HG03442 (cell line): Measurements from ENCODE around the gene RGS5.

Source experiments
- ATAC-seq: cut with Tn5 transposase; IDR thresholded peaks from one replicate; pipeline ENCODE4 v1.9.1; 2021; ENCODE audit warnings: mild to moderate bottlenecking, moderate library complexity; ENCODE audit not compliant: unreplicated experiment

The RGS5 gene

GRCh38 chr1:163147019-163147418 lies 55.7 kb downstream of the RGS5 start:
- ATAC-seq = no peak

- ATAC-seq = no peak
These were observed 57.3 kb downstream of the RGS5 start for GRCh38 chr1:163145435-163145834.

- ATAC-seq = no peak
These were observed 58.3 kb downstream of the RGS5 start for GRCh38 chr1:163144418-163144817.

DNA sequence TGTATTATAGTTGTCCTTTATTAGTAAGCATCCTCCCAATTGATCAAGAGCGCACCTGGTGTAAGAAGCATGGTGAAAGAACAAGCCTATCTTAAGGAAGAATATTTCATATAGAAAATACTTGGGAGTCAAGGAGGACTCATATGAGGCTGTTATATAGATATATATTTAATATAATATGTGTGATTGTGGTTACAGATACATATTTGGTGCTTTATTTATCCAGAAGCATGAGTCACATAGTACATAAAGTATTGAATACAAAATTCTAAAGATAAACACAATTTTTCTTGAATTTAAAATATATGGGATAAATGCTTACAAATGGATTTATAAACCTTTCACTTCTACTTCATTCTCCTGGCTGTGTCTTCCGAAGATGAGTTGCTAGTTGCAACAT lies 60.6 kb downstream of the RGS5 start:
- no peak for ATAC-seq

GRCh38 chr1:163141556-163141955 lies 61.2 kb downstream of the RGS5 start:
- ATAC-seq = no peak

DNA sequence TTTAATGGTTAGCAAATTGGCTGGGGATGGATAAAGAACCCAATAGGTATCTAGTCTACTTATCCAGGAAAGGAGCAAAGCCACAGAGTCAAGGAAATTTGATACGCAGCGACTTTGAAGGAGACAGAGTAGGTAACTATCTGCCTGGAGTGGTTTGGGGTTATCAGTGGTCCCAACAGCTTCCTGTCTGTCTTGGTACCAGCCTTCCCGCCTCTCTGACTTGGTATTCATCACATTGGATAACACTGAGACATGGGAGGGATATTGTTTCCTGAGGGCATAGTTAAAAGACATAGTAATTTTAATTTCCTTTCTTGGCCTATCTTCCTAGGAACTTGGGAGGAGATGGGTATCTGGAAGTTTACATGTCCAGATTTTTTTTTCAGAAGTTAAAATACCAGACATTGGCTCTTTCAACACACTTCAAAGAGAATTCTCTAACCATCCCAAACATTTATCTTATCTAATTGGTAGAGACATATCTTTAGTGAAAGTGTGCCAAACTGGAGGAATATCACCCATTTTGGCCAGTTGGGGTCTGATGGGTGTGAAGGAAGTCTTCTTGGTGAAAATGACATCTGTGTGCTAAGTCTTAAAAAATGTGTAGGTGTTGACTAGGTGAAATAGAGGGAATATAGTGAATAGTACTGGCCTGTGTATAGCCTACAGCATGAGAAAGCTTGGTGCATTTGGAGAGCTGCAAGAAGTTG lies 65.0 kb downstream of the RGS5 start:
- no peak for ATAC-seq

- no peak for ATAC-seq
These were observed 70.7 kb downstream of the RGS5 start for GRCh38 chr1:163131981-163132380.

DNA sequence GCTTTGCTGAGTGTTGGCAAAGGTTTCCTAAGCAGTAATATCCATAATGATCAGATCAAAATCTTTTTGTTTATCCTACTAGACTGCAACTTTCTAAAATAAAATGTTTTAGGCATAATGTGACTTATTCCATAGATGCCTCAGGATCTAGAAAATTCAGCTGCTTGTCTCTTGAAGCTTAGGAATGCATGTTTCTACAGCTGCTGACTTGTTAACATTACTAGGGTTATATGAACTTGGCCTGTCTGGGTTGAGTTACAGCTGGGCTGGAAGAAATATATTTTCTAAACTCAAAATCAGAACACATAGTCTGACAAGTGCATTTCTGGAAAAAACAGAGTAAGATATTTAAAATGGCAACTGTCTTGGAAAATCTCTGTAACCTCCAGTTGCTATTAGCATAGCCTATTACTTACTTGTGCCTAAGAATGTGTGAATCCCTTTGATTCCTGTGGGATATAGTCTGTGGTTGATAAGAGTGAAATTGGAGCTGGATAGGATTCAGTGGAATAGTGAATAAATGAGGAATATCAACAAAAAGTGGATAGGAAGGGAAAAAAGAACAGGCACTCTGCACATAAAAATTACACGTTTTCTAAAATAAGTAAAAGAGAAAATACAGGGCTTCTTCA lies 72.4 kb downstream of the RGS5 start:
- no peak for ATAC-seq

DNA sequence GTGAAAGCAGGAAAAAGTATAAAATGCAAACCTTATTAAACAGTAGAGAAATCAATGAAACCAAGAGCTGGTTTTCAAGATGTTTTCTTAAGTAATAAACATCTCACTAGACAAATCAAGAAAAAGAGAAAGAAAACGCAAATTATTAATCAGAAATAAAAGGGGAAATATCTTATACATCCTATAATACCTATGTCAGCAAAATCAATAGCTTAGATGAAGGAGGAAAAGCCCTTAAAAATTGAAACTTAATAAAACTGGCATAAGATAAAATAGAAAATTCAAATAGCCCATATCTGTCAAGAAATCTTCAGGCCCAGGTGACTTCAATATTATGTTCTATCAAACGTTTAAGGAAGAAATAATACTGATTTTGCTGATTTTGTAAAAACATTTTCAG lies 74.4 kb downstream of the RGS5 start:
- no peak for ATAC-seq

DNA sequence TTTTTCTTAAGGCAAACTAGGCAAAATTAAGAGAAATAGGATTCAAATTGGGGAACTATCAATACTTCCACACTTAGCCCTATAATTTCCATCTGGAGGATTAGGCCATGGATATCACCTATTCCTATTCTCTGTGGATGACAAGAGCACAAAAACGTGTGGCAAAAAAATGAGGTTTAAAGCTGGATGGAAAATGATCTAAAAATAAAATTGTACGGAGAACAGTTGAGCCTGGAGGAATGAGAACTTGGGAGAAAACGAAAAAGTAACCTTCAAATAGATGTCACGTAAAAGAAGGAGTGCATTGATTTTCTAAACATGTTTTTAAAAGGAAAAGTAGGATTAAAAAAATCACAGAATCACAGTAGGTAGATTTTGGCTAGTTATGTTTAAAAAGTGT lies 77.9 kb downstream of the RGS5 start:
- no peak for ATAC-seq

DNA sequence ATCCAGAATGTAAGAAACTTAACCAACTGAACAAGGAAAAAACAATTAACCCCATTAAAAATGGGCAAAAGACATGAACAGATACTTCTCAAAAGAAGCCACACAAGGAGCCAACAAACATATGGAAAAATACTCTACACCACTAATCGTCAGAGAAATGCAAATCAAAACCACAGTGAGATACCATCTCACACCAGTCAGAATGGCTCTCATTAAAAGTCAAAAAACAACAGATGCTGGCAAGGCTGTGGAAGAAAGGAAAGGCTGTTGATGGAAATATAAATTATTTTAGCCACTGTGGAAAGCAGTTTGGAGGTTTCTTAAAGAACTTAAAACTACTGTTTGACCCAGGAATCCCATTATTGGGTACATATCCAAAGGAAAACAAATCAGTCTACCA lies 82.3 kb downstream of the RGS5 start:
- ATAC-seq = no peak

GRCh38 chr1:163119707-163120106 lies 83.0 kb downstream of the RGS5 start:
- ATAC-seq = no peak

DNA sequence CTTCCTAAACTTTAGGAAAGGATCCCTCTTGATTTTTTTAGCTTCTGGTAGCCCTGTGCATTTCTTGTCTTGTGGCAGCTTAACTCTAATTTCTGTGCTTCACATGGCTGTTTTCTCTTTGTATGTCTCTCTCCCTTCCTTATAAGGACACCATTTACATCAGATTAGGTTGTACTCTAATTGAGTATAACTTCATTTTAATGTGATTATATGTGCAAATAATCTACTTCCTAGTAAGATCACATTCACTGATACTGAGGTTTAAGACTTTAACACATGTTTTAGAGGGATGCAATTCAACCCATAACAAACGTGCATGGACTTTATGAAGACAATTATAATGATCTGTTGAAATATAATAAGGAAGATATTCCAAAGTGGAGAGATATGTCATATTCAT lies 86.8 kb downstream of the RGS5 start:
- no peak for ATAC-seq

DNA sequence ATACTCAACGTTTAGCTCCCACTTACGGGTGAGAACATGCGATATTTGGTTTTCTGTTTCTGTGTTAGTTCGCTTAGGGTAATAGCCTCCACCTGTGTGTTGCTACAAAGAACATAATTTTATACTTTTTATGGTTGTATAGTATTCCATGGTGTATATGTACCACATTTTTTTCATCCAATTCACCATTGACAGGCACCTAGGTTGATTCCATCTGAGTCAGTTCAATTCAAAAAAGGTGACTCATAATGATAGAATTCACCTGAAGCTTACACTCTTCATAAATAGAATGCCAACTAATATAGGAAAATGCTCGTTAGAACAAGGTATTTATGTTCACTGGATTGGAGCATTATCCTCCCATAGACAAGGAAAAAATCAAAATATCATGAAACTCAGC lies 95.1 kb downstream of the RGS5 start:
- ATAC-seq = no peak

GRCh38 chr1:163106364-163106987 lies 96.2 kb downstream of the RGS5 start:
- ATAC-seq = no peak

- no peak for ATAC-seq
These were observed 98.2 kb downstream of the RGS5 start for GRCh38 chr1:163104385-163105099.

DNA sequence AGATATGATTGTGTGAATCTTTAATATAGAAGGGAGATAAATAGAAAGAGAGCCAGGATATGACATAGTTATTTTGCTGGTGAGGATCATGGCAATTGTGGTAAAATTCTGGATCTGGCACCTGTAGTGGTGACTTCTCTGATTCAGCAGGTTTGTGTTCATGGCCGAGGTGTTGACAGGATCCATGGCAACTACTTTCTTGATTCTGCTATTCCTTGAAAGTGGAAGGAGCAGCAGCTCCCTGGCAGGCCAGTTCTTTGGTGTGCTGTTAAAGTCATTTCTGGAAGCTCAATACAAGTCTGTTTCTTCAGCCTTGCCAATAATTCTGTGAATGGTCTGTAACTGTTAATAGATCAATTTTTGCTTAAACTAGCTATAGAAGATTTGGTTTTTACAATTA lies 100.1 kb downstream of the RGS5 start:
- no peak for ATAC-seq

DNA sequence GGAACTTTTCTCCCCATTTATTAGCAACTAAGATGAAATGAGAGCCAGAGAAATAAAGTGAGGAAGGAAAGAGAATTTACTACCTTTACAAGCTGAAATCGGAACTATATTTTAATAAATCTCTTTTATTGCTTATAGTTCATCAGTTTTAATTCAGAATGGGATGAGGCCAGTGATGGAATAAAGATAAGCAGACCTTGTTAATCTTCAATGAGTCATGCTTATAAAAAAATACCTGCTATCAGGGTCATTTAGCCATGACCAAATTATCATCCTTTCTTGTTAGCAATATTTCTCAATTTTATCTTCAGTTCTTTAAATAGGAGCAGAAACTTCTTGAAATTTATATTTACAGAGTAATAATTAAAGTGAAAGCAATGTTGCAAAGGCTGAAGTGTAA lies 107.5 kb downstream of the RGS5 start:
- ATAC-seq = no peak

- ATAC-seq = no peak
These were observed 108.1 kb downstream of the RGS5 start for GRCh38 chr1:163094589-163094988.

- no peak for ATAC-seq
These were observed 108.5 kb downstream of the RGS5 start for GRCh38 chr1:163094182-163094581.

DNA sequence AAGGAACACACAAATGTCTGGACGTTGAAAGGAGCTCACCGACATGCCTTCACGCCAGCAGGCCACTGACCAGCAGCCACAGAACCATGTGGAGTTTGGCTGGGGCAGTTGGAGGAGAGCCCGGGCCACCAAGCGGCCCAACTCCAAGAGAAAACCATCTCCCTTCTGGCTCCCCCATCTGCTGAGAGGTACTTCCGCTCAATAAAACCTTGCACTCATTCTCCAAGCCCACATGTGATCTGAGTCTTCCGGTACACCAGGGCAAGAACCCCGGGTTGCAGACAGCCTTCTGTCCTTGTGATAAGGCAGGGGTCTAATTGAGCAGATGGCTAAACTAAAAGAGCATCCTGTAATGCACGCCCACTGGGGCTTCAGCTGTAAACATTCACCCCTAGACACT lies 109.1 kb downstream of the RGS5 start:
- ATAC-seq = no peak

DNA sequence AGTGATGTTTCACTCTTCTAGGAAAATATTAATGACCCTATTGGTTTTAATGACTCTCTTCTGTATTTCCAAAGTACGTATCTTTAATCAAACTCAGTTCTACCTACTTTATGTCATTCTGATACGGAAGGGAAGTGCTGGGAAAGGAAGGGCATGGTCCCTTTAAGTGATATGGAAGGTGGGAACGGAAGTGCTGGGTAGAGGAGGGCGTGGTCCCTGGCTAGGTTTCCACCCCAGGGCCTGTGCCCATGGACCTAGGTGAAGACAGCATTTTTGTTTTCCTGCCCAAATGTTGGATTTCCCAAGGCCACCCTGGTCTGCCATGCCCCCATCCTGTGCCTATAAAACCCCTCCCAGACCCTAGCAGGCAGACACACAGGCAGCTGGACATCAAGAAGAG lies 109.5 kb downstream of the RGS5 start:
- ATAC-seq = no peak
